Daoy (cell line): ENCODE results near the gene PLEKHH1. TPM values are rescaled to one million over a fixed set of nuclear protein-coding genes. Genes with fewer than 3 reads are reported as not detected.

Experiments used
- DNase-seq: peaks from one replicate; pipeline ENCODE4 v3.0.0-alpha.2; 2015; ENCODE audit warnings: low read depth
- total RNA-seq: library from RNA; depleted of rRNA; stranded (reverse); fragments of >200 nt; shearing (Covaris generic); gene quantifications from 2 replicates; pipeline ENCODE4 v1.2.3, GENCODE V29; 2014

The PLEKHH1 gene
- total RNA-seq, 1 experiment from 2014 or later: 3.3 TPM

GRCh38 chr14:67562025-67562775, 29.1 kb downstream of the PLEKHH1 start:
- no peak for DNase-seq

- no peak for DNase-seq
Measured at GRCh38 chr14:67562776-67563150, 29.7 kb downstream of the PLEKHH1 start.

GRCh38 chr14:67564236-67564635, 31.1 kb downstream of the PLEKHH1 start:
- DNase-seq: no peak

- no peak for DNase-seq
Measured at GRCh38 chr14:67566908-67567307, 33.8 kb downstream of the PLEKHH1 start.

GRCh38 chr14:67567654-67568053, 34.6 kb downstream of the PLEKHH1 start:
- peak; percentile 39 for DNase-seq

- no peak for DNase-seq
Measured at GRCh38 chr14:67569011-67569650, 36.0 kb downstream of the PLEKHH1 start.

GRCh38 chr14:67569651-67570290, 36.7 kb downstream of the PLEKHH1 start:
- no peak for DNase-seq

GRCh38 chr14:67570453-67570852, 37.4 kb downstream of the PLEKHH1 start:
- no peak for DNase-seq

- peak; percentile 67 for DNase-seq
Measured at GRCh38 chr14:67571275-67571990, 38.3 kb downstream of the PLEKHH1 start.

GRCh38 chr14:67571991-67572323, 38.9 kb downstream of the PLEKHH1 start:
- DNase-seq: no peak

- DNase-seq: no peak
Measured at GRCh38 chr14:67572608-67573007, 39.5 kb downstream of the PLEKHH1 start.

GRCh38 chr14:67573228-67574010, 40.3 kb downstream of the PLEKHH1 start:
- peak; percentile 36 for DNase-seq

GRCh38 chr14:67574156-67574555, 41.1 kb downstream of the PLEKHH1 start:
- DNase-seq: no peak

- no peak for DNase-seq
Measured at GRCh38 chr14:67574806-67575205, 41.7 kb downstream of the PLEKHH1 start.

- DNase-seq: peak; percentile 30
Measured at GRCh38 chr14:67575684-67576083, 42.6 kb downstream of the PLEKHH1 start.

GRCh38 chr14:67576216-67576955, 43.3 kb downstream of the PLEKHH1 start:
- DNase-seq: no peak

GRCh38 chr14:67577181-67577808, 44.2 kb downstream of the PLEKHH1 start:
- no peak for DNase-seq

- DNase-seq: no peak
Measured at GRCh38 chr14:67577909-67578749, 45.0 kb downstream of the PLEKHH1 start.

- no peak for DNase-seq
Measured at GRCh38 chr14:67579040-67579439, 46.0 kb downstream of the PLEKHH1 start.
